ENCODE measurements around the gene CACNG5. TPM values are rescaled to one million over a fixed set of nuclear protein-coding genes. Genes with fewer than 3 reads are reported as not detected.

Gene CACNG5
- total RNA-seq, 4 donors from 2014 or later = not detected

DNA sequence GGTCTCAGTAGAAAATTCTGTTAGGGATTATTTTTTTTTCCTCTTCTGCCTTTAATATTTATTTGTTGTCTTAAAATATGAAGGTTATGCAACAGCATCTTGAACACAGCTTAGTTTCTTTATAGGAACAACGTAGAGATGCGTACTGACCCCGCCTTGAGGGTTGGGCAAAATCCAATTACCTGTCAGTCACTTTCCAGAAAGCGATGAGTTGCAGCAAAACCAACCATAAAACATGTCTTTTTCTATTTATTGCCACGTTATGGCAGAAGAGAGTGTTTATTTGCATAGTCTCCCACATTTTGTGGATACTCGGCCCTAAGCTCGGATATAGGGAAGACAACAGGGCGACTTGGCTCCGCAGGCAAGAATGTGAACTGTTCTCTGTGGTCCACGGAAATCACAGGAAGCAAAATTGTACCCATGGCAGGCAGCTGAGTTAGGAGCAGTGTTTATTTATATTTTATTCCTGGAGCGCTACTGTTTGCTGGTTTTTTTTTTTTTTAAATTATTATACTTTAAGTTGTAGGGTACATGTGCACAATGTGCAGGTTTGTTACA lies 44.3 kb upstream of the CACNG5 start:
- no peak for ATAC-seq
- no peaks in the 10 kb centered on the region for H3K27me3 ChIP-seq
- no peaks in the 10 kb centered on the region for H3K4me1 ChIP-seq
- 81 to 82% methylated on average over 9 to 11 of the region's 11 CpGs for WGBS, 2 donors (ENCODE audit: low coverage in 1 of 2)
- H3K4me3 ChIP-seq = no peak overlapping the region
- no peak overlapping the region for H3K27ac ChIP-seq
- peaks cover 0 to 59% of the 10 kb centered on the region in 2 donors for H3K36me3 ChIP-seq
- H3K9me3 ChIP-seq = no peaks in the 10 kb centered on the region
- TF ChIP-seq, protein P1, sequence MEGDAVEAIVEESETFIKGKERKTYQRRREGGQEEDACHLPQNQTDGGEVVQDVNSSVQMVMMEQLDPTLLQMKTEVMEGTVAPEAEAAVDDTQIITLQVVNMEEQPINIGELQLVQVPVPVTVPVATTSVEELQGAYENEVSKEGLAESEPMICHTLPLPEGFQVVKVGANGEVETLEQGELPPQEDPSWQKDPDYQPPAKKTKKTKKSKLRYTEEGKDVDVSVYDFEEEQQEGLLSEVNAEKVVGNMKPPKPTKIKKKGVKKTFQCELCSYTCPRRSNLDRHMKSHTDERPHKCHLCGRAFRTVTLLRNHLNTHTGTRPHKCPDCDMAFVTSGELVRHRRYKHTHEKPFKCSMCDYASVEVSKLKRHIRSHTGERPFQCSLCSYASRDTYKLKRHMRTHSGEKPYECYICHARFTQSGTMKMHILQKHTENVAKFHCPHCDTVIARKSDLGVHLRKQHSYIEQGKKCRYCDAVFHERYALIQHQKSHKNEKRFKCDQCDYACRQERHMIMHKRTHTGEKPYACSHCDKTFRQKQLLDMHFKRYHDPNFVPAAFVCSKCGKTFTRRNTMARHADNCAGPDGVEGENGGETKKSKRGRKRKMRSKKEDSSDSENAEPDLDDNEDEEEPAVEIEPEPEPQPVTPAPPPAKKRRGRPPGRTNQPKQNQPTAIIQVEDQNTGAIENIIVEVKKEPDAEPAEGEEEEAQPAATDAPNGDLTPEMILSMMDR (IDR thresholded peaks at IDR 0.05) = no peak
- TF ChIP-seq POLR2A (IDR thresholded peaks at IDR 0.05) = no peak
- TF ChIP-seq POLR2AphosphoS5 (IDR thresholded peaks at IDR 0.05) = no peak
- no peak for TF ChIP-seq EP300 (IDR thresholded peaks at IDR 0.05)

DNA sequence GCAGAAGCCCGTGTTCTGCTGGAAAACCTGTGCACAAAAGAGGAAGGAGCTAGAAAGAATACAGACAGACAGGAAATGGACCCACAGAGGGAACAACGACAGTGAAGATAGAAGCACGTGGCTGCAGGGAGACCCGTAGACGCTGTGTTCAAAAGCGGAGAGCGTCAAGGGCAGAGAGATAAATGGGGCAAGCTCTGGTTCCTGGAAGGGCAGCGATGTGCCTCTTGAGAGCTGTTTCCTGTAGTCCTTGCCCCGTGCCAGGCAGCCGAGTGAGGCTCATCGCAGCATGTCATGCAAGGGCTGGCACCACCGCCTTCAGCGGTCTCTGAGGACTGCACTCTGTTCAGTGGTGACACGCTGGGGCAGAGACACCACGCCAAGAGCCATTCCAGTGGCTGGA lies 43.6 kb upstream of the CACNG5 start:
- 31 to 54% methylated on average over 8 to 12 of the region's 15 CpGs for WGBS, 2 donors (ENCODE audit: low coverage in 1 of 2)
- H3K4me1 ChIP-seq = no peaks in the 10 kb centered on the region
- no peak for TF ChIP-seq EP300 (IDR thresholded peaks at IDR 0.05)
- TF ChIP-seq POLR2AphosphoS5 (IDR thresholded peaks at IDR 0.05) = no peak
- no peak for TF ChIP-seq POLR2A (IDR thresholded peaks at IDR 0.05)
- TF ChIP-seq, protein P1 (IDR thresholded peaks at IDR 0.05) = no peak
- H3K9me3 ChIP-seq = no peaks in the 10 kb centered on the region
- H3K27ac ChIP-seq = no peak overlapping the region
- no peaks in the 10 kb centered on the region for H3K27me3 ChIP-seq
- no peak overlapping the region for H3K4me3 ChIP-seq
- H3K36me3 ChIP-seq = peaks cover 0 to 58% of the 10 kb centered on the region in 2 donors
- ATAC-seq = peak; percentile 48

DNA sequence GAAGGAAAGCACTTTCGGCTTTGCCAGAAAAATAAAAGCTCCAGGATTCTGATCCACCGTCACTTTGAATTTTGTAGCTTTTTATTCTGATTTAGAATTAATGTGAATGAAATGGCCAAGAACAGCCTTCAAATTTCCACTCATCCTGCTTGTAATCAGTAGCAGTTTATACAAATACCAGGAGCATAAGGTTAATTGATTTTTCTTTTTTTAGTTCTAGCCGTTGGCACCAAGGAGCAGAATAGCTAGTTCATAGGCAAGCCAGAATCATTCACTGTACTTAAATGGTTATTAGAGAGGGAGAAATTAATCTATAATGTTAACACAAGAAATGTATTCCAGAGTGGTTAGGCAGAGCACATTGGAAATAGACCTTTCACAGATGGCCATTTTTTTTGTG lies 41.1 kb upstream of the CACNG5 start:
- Histone ChIP-seq H3K27me3 (no peaks in the 10 kb centered on the region), H3K27ac (no peak overlapping the region), H3K4me3 (no peak overlapping the region), H3K36me3 (peaks cover 0 to 47% of the 10 kb centered on the region in 2 donors), H3K4me1 (no peaks in the 10 kb centered on the region), H3K9me3 (no peaks in the 10 kb centered on the region)
- no peak for TF ChIP-seq POLR2AphosphoS5 (IDR thresholded peaks at IDR 0.05)
- TF ChIP-seq, protein P1 (IDR thresholded peaks at IDR 0.05) = no peak
- TF ChIP-seq POLR2A (IDR thresholded peaks at IDR 0.05) = no peak
- no peak for TF ChIP-seq EP300 (IDR thresholded peaks at IDR 0.05)
- WGBS, 2 donors (ENCODE audit: low coverage in 1 of 2) = 73 to 90% methylated on average over 3 of the region's 3 CpGs
- ATAC-seq = no peak

GRCh38 chr17:66795486-66795885 lies 39.4 kb upstream of the CACNG5 start:
- TF ChIP-seq POLR2AphosphoS5 (IDR thresholded peaks at IDR 0.05) = no peak
- TF ChIP-seq, protein P1 (IDR thresholded peaks at IDR 0.05) = no peak
- no peak for TF ChIP-seq EP300 (IDR thresholded peaks at IDR 0.05)
- TF ChIP-seq POLR2A (IDR thresholded peaks at IDR 0.05) = no peak
- Histone ChIP-seq H3K9me3 (no peaks in the 10 kb centered on the region), H3K27me3 (no peaks in the 10 kb centered on the region), H3K27ac (no peak overlapping the region), H3K4me3 (no peak overlapping the region), H3K36me3 (peaks cover 0 to 34% of the 10 kb centered on the region in 2 donors), H3K4me1 (no peaks in the 10 kb centered on the region)
- ATAC-seq = no peak
- 68 to 81% methylated on average over 2 to 3 of the region's 3 CpGs for WGBS, 2 donors (ENCODE audit: low coverage in 1 of 2)

- peak; percentile 61 for ATAC-seq
- no peak overlapping the region for H3K4me3 ChIP-seq
- H3K27me3 ChIP-seq = no peaks in the 10 kb centered on the region
- TF ChIP-seq POLR2AphosphoS5 (IDR thresholded peaks at IDR 0.05) = no peak
- TF ChIP-seq, protein P1 (IDR thresholded peaks at IDR 0.05) = no peak
- TF ChIP-seq EP300 (IDR thresholded peaks at IDR 0.05) = no peak
- no peak for TF ChIP-seq POLR2A (IDR thresholded peaks at IDR 0.05)
- no peak overlapping the region for H3K27ac ChIP-seq
- no peaks in the 10 kb centered on the region for H3K9me3 ChIP-seq
- H3K4me1 ChIP-seq = no peaks in the 10 kb centered on the region
- WGBS, 2 donors (ENCODE audit: low coverage in 1 of 2) = 66 to 87% methylated on average over 3 to 6 of the region's 10 CpGs
- peaks cover 0 to 47% of the 10 kb centered on the region in 2 donors for H3K36me3 ChIP-seq
Measured at GRCh38 chr17:66799849-66800537, 34.9 kb upstream of the CACNG5 start.

All from gastroesophageal sphincter (tissue), 4 donors.